HEK293 (cell line): ENCODE measurements around the gene HESX1.

Source experiments
- CTCF ChIA-PET: fragments of 350-600 bp; formaldehyde crosslinking; extraction: SDS; loops from one replicate; lab custom pipeline; 2021; ENCODE audit warnings: antibody characterized with exemption; lab: Yijun Ruan, JAX
- POLR2A ChIA-PET: fragments of 300-600 bp; formaldehyde crosslinking; extraction: SDS; loops from one replicate; lab custom pipeline; 2020; ENCODE audit warnings: antibody characterized with exemption, inconsistent platforms; lab: Yijun Ruan, JAX
- H3K27ac ChIP-seq: fragments of 200-500 bp; sonication (Bioruptor generic); 2 replicates; pipeline ENCODE4 v1.5.1; 2014; ENCODE audit warnings: low read depth, low read length, control low read depth, inconsistent platforms; ENCODE audit errors: extremely low read depth
- H3K36me3 ChIP-seq, 2 experiments: fragments of 200-500 bp in 1 of 2; sonication (Bioruptor generic) in 1 of 2; 1 replicate in 1 of 2; 2 replicates in 1 of 2; pipeline ENCODE4 v1.5.1; 2014 to 2017; ENCODE audit warnings: inconsistent platforms in 2 of 2, low read length in 2 of 2; ENCODE audit not compliant: control insufficient read depth in 2 of 2, insufficient read depth in 1 of 2
- H3K4me1 ChIP-seq: fragments of 200-500 bp; sonication (Bioruptor generic); 2 replicates; pipeline ENCODE4 v1.5.1; 2014; ENCODE audit warnings: mild to moderate bottlenecking, low read length, inconsistent platforms; ENCODE audit not compliant: control insufficient read depth, insufficient read depth
- H3K4me3 ChIP-seq: 2 replicates; pipeline ENCODE4 v1.5.1; 2011; ENCODE audit warnings: low read depth, mild to moderate bottlenecking, control low read depth, low read length, moderate library complexity
- H3K9me3 ChIP-seq: fragments of 200-500 bp; sonication (Bioruptor generic); 2 replicates; pipeline ENCODE4 v1.5.1; 2014; ENCODE audit warnings: low read depth, low read length, inconsistent platforms; ENCODE audit not compliant: control insufficient read depth, insufficient read depth
- GLIS1 ChIP-seq: fragments of 450-650 bp; formaldehyde crosslinking; IDR thresholded peaks from 2 replicates; pipeline ENCODE4 v1.5.1; 2016; ENCODE audit warnings: missing biosample characterization, missing genetic modification characterization
- MZF1 ChIP-seq: fragments of 450-650 bp; formaldehyde crosslinking; IDR thresholded peaks from 2 replicates; pipeline ENCODE4 v1.5.1; 2017; ENCODE audit warnings: missing biosample characterization, missing genetic modification characterization, borderline replicate concordance
- PRDM4 ChIP-seq: fragments of 450-650 bp; formaldehyde crosslinking; IDR thresholded peaks from 2 replicates; pipeline ENCODE4 v1.5.1; 2017; ENCODE audit warnings: missing biosample characterization, missing genetic modification characterization
- YY1 ChIP-seq: fragments of 450-650 bp; formaldehyde crosslinking; IDR thresholded peaks from 2 replicates; pipeline ENCODE4 v1.5.1; 2018; ENCODE audit warnings: missing biosample characterization, missing genetic modification characterization
- ZBTB20 ChIP-seq: fragments of 450-650 bp; formaldehyde crosslinking; IDR thresholded peaks from 2 replicates; pipeline ENCODE4 v1.5.1; 2016; ENCODE audit warnings: missing biosample characterization, missing genetic modification characterization
- ZNF10 ChIP-seq: fragments of 450-650 bp; formaldehyde crosslinking; IDR thresholded peaks from 2 replicates; pipeline ENCODE4 v1.5.1; 2017; ENCODE audit warnings: missing biosample characterization, missing genetic modification characterization
- TF ChIP-seq, protein P1 (sequence below): fragments of 450-650 bp; formaldehyde crosslinking; IDR thresholded peaks from 2 replicates; pipeline ENCODE4 v1.5.1; 2017; ENCODE audit warnings: missing biosample characterization, missing genetic modification characterization

The HESX1 gene

GRCh38 chr3:57151021-57151449 lies 48.7 kb downstream of the HESX1 start:
- POLR2A ChIA-PET = no interaction called here

DNA sequence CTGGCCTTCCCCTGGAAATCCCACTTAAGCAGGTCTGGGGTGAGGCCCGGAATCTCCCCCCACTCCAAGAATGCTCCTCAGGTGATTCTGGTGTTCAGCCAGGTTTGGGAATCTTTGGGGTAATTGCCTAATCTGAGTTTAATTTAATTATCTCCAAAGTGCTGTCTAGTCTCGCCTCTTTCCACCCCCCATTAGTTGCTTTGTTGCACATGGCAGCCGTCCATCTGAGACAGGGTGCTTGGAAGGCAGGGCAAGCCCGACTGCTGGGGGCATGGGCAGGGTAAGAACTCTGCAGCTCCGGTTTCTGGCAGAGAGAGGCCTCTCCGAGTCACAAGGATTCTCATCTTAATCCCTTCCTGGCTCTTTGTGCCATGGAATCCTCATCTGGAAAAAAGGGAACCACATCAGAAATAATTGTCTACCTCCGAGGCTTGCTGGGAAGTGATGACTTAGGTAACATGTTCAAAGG lies 49.6 kb downstream of the HESX1 start:
- Histone ChIP-seq H3K36me3 (no peaks in the 10 kb centered on the region), H3K9me3 (no peaks in the 10 kb centered on the region), H3K27ac (peak overlapping the region; percentile 24; the same call in 1 of the 2 replicates), H3K4me1 (peaks cover 8% of the 10 kb centered on the region; the same call in 1 of the 2 replicates), H3K4me3 (no peak overlapping the region)
- POLR2A ChIA-PET = no interaction called here
- TF ChIP-seq GLIS1 (tag by site-specific recombination) (peak; percentile 36), ZBTB20 (tag by site-specific recombination) (peak; percentile 68; the same call in 1 of the 2 replicates), ZNF10 (tag by site-specific recombination) (no peak)
- CTCF ChIA-PET = no interaction called here

More at GRCh38 chr3:57151021-57151449, 48.7 kb downstream of the HESX1 start:
- no peak overlapping the region for H3K27ac ChIP-seq
- H3K9me3 ChIP-seq = no peaks in the 10 kb centered on the region
- no peaks in the 10 kb centered on the region for H3K36me3 ChIP-seq
- no peak overlapping the region for H3K4me3 ChIP-seq
- CTCF ChIA-PET = no interaction called here
- peaks cover 8% of the 10 kb centered on the region; the same call in 1 of the 2 replicates for H3K4me1 ChIP-seq
- TF ChIP-seq, protein P1, sequence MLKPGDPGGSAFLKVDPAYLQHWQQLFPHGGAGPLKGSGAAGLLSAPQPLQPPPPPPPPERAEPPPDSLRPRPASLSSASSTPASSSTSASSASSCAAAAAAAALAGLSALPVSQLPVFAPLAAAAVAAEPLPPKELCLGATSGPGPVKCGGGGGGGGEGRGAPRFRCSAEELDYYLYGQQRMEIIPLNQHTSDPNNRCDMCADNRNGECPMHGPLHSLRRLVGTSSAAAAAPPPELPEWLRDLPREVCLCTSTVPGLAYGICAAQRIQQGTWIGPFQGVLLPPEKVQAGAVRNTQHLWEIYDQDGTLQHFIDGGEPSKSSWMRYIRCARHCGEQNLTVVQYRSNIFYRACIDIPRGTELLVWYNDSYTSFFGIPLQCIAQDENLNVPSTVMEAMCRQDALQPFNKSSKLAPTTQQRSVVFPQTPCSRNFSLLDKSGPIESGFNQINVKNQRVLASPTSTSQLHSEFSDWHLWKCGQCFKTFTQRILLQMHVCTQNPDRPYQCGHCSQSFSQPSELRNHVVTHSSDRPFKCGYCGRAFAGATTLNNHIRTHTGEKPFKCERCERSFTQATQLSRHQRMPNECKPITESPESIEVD (tag by site-specific recombination) = peak; percentile 36; the same call in 1 of the 2 replicates
- no peak for TF ChIP-seq ZNF10 (tag by site-specific recombination)
- peak; percentile 58; the same call in 1 of the 2 replicates for TF ChIP-seq PRDM4 (tag by site-specific recombination)
- TF ChIP-seq MZF1 (tag by site-specific recombination) = 0 out of 2 replicates have a peak, but pooled peaks have one; percentile 47
- no peak for TF ChIP-seq YY1
